ENCODE measurements around the gene SPAM1.
"Not testable (repeated sequence)": the region's sequence is repeated elsewhere in the genome, so short reads cannot be mapped to it uniquely, and the experiment has no call there.

Gene SPAM1

GRCh38 chr7:123924941-123925340, at the start of gene SPAM1:
Gene SPAM1, plus strand, starts transcription at chr7:123925241. Its CDS starts 28,330 bp downstream, at chr7:123953571.
- no peak for DNase-seq

- DNase-seq: no peak
These were observed 48.3 kb upstream of the SPAM1 start for GRCh38 chr7:123876557-123877256.

GRCh38 chr7:123879628-123880027, 45.4 kb upstream of the SPAM1 start:
- DNase-seq: no peak

GRCh38 chr7:123881300-123881699, 43.7 kb upstream of the SPAM1 start:
- DNase-seq: no peak

- no peak for DNase-seq
These were observed 41.9 kb upstream of the SPAM1 start for GRCh38 chr7:123883154-123883553.

GRCh38 chr7:123888192-123888591, 36.8 kb upstream of the SPAM1 start:
- DNase-seq: no peak

- DNase-seq: not testable (repeated sequence)
These were observed 30.3 kb upstream of the SPAM1 start for GRCh38 chr7:123894753-123895152.

- no peak for DNase-seq
These were observed 23.9 kb upstream of the SPAM1 start for GRCh38 chr7:123901101-123901500.

- DNase-seq: no peak
These were observed 19.3 kb upstream of the SPAM1 start for GRCh38 chr7:123905714-123906113.

- no peak for DNase-seq
These were observed 8.8 kb upstream of the SPAM1 start for GRCh38 chr7:123916240-123916724.

- no peak for DNase-seq
These were observed 7.2 kb upstream of the SPAM1 start for GRCh38 chr7:123917878-123918277.

GRCh38 chr7:123918309-123918708, 6.7 kb upstream of the SPAM1 start:
- no peak for DNase-seq

- no peak for DNase-seq
These were observed 1.4 kb upstream of the SPAM1 start for GRCh38 chr7:123923599-123923998.

GRCh38 chr7:123929107-123929506, 4.1 kb downstream of the SPAM1 start:
- DNase-seq: no peak

GRCh38 chr7:123929655-123930054, 4.6 kb downstream of the SPAM1 start:
- DNase-seq: no peak

GRCh38 chr7:123935436-123936381, 10.7 kb downstream of the SPAM1 start:
- DNase-seq: no peak

GRCh38 chr7:123936388-123936787, 11.3 kb downstream of the SPAM1 start:
- DNase-seq: no peak

- DNase-seq: no peak
These were observed 14.7 kb downstream of the SPAM1 start for GRCh38 chr7:123939784-123940183.

- no peak for DNase-seq
These were observed 16.5 kb downstream of the SPAM1 start for GRCh38 chr7:123941391-123942180.

- DNase-seq: no peak
These were observed 19.4 kb downstream of the SPAM1 start for GRCh38 chr7:123944395-123944794.

GRCh38 chr7:123945938-123946337, 20.9 kb downstream of the SPAM1 start:
- no peak for DNase-seq

GRCh38 chr7:123948136-123948535, 23.1 kb downstream of the SPAM1 start:
- no peak for DNase-seq

- no peak for DNase-seq
These were observed 33.2 kb downstream of the SPAM1 start for GRCh38 chr7:123958186-123958703.

All from activated T-cell treated with anti-CD3 and anti-CD28 coated beads for 4 hours (primary cell).